HG02970 (cell line): ENCODE measurements around the gene MCL1.
"Not testable (repeated sequence)": the region's sequence is repeated elsewhere in the genome, so short reads cannot be mapped to it uniquely, and the experiment has no call there.

Experiments
- ATAC-seq: cut with Tn5 transposase; IDR thresholded peaks from one replicate; pipeline ENCODE4 v1.9.1; 2021; ENCODE audit warnings: mild to moderate bottlenecking, moderate library complexity, moderate number of reproducible peaks; ENCODE audit not compliant: unreplicated experiment, low FRiP score

Gene MCL1

DNA sequence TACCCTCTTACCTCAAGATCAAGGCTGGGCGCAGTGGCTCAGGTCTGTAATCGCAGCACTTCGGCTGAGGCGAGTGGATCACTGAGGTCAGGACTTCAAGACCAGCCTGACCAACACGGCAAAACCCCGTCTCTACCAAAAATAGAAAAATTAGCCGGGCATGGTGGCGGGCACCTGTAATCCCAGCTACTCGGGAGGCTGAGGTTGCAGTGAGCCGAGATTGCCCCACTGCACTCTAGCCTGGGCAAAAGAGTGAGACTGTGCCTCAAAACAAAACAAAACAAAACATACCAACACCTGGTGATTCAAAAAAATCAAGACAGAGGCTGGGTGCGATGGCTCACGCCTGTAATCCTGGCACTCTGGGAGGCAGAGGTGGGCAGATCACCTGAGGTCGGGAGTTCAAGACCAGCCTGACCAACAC lies 5.8 kb downstream of the MCL1 start:
- not testable (repeated sequence) for ATAC-seq

- ATAC-seq, result no peak
Observed at GRCh38 chr1:150572918-150573647, 6.3 kb downstream of the MCL1 start.

DNA sequence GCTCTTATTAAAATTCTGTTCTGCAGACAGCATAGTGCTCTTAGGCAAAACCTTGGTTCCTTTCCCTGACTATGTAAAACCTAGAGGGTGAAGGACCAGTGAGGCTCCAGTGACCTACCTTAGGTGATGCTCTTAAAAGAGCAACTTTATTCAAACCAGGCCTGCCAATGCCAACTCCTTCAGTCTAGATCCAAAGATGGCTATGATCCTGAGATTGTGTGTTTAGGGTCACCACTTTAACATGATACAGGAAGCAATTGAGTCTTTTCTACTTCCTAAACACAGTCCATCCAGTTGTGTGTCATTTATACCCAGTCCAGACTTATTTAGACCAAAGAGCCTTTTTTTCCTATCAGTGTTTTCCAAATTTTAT lies 10.8 kb downstream of the MCL1 start:
- no peak for ATAC-seq

- ATAC-seq, result peak; percentile 19
Observed at GRCh38 chr1:150567717-150568593, 11.5 kb downstream of the MCL1 start.

DNA sequence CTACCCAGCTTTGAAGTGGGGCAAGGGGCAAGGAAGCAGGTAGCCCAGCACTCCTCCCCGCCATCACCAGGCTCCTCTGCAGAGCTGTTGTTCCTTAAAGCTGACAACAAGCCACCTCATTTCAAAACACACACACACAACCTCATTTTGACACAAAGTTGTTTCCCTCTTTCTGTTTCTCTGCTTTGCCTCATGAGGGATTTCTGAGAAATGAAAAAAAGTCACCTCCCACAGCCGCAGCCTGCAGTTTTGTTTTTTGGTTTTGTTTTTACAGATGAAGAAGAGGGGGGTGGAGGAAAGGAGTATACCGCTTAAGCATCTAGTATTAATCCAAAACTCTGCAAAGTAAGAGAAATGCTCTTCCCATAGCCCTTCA lies 12.1 kb downstream of the MCL1 start:
- ATAC-seq, result peak; percentile 22

- ATAC-seq, result no peak
Observed at GRCh38 chr1:150566589-150567340, 12.6 kb downstream of the MCL1 start.

GRCh38 chr1:150565240-150565991 lies 14.0 kb downstream of the MCL1 start:
- ATAC-seq, result not testable (repeated sequence)

DNA sequence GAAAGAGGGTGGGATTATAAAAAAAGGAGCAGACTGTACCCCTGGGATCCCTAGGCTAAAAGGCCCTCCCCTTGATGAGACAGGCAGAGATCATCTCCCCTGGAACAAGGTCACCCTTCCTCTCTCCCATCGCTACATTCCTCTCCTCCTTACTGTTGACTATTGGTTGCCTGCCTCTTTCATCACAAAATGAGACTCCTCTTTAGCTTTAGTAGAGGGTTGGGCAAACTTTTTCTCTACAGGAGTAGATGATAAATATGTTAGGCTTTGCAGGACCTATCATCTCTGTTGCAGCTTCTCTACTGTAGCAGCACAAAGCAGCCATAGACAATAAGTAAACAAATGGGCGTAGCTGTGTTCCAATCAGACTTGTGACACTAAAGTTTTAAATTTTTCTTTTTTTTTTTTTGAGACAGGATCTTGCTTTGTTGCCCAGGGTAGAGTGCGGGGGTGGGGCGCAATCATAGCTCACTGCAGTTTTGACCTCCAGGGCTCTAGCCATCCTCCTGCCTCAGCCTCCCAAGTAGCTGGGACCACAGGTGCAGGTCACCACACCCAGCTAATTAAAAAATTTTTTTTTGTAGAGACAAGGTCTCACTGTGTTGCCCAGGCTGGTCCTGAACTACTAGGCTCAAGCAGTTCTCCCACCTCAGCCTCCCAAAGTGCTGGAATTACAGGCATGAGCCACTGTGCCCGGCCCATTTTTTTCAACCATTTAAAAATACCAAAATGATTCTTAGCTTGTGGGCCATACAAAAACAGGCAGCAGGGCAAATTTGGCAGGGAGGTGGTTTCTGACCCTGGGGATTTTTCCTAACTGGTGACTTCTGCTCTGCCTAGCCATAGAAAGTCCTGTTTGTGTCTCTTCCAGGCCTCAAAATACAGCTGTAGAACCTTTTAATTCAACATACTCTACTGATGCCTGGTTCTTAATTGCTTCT lies 15.1 kb downstream of the MCL1 start:
- no peak for ATAC-seq

GRCh38 chr1:150563340-150564038 lies 15.9 kb downstream of the MCL1 start:
- ATAC-seq, result no peak

- peak; percentile 39 for ATAC-seq
Observed at GRCh38 chr1:150562446-150563339, 16.7 kb downstream of the MCL1 start.

- peak; percentile 33 for ATAC-seq
Observed at GRCh38 chr1:150561974-150562445, 17.4 kb downstream of the MCL1 start.

DNA sequence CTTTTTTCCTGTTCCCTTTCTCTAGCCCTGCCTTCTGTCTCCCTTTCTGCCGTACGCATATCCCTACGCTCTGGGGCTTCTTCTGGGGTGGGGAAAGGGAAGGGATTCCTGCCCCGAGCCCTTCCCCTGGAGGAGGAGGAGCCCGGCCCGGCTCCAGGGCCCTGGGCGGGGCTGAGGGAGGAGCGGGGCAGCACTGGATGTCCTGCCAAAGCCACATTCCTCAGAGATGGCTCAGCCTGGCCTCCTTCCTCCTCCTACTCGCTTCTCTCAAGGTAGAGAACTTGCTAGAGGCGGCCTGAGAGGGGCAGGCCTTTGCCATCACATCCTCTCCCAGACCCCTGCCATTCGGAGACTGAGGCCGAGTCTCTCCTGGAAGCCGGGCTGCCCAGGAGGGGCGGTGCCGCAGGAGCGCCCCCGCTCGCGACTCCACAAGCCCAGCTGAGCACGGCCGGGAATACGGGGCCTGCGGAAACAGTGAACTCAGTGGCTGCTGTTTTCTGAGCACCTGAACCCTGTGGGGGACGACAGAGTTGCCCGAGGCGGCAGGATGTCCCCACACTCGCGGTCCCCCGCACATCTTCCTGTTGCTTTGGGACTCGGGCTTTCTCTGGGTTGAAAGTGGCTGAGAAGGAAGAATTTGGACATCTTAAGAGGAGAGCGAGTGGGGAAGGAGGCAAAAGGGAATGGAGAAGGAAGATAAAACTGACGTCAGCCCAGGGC lies 18.0 kb downstream of the MCL1 start:
- no peak for ATAC-seq

- peak; percentile 30 for ATAC-seq
Observed at GRCh38 chr1:150560576-150561253, 18.7 kb downstream of the MCL1 start.

GRCh38 chr1:150560011-150560438 lies 19.4 kb downstream of the MCL1 start:
- no peak for ATAC-seq

GRCh38 chr1:150559656-150560010 lies 19.8 kb downstream of the MCL1 start:
- ATAC-seq, result no peak
